ENCODE data around the gene RNF169. TPM values are rescaled to one million over a fixed set of nuclear protein-coding genes. Genes with fewer than 3 reads are reported as not detected.

RNF169 gene
- total RNA-seq, 4 donors from 2014 or later = 16.2 to 26.6 (median 20.6) TPM

- intact Hi-C loops (cut with DNase I) = no loop called here
- Histone ChIP-seq H3K9me3 (no peaks in the 10 kb centered on the region), H3K4me3 (no peak overlapping the region), H3K36me3 (no peaks in the 10 kb centered on the region), H3K4me1 (peaks cover 4 to 71% (median 60%) of the 10 kb centered on the region in 4 donors), H3K27ac (replicated peaks in 1 of 4) (no peak overlapping the region), H3K27me3 (no peaks in the 10 kb centered on the region)
- TF ChIP-seq EP300 (IDR thresholded peaks at IDR 0.05) = no peak
- TF ChIP-seq POLR2AphosphoS5 (IDR thresholded peaks at IDR 0.05) = no peak
- no peak for TF ChIP-seq CTCF (IDR thresholded peaks at IDR 0.05)
- no peak for TF ChIP-seq POLR2A (IDR thresholded peaks at IDR 0.05; ENCODE audit: low read depth)
- no peak for DNase-seq (ENCODE audit: extremely low spot score)
Observed at GRCh38 chr11:74776546-74776945, 27.9 kb downstream of the RNF169 start.

DNA sequence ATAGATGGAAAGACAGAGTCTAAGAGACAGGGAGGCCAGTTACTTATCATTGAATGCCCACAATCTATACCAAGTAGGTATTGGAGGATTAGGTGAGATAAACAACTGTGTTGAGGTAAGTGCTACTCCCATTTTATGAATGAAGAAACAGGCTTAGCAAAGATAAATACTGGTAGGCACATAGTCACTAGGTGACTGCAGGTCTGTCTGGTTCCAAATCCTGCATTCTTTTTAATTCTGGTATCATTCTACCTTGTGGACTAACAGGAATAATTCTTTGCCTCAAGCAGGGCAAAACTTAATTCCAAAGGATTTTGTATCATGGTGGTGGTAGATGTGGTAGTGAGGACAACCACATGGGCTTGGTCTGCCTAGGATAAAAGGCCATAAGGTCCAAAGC is 28.4 kb downstream of the RNF169 start:
- no peaks in the 10 kb centered on the region for H3K9me3 ChIP-seq
- intact Hi-C loops (cut with DNase I) = no loop called here
- H3K27ac ChIP-seq (replicated peaks in 1 of 4) = no peak overlapping the region
- H3K4me1 ChIP-seq = peaks cover 4 to 73% (median 64%) of the 10 kb centered on the region in 4 donors
- no peaks in the 10 kb centered on the region for H3K27me3 ChIP-seq
- TF ChIP-seq POLR2AphosphoS5 (IDR thresholded peaks at IDR 0.05) = no peak
- H3K36me3 ChIP-seq = no peaks in the 10 kb centered on the region
- no peak for DNase-seq (ENCODE audit: extremely low spot score)
- H3K4me3 ChIP-seq = no peak overlapping the region

GRCh38 chr11:74777877-74778276 is 29.2 kb downstream of the RNF169 start:
- no peak for DNase-seq (ENCODE audit: extremely low spot score)
- H3K4me3 ChIP-seq = no peak overlapping the region
- 29% methylated on average over 4 of the region's 4 CpGs for WGBS
- H3K27me3 ChIP-seq = no peaks in the 10 kb centered on the region
- no peaks in the 10 kb centered on the region for H3K9me3 ChIP-seq
- no peak for TF ChIP-seq POLR2AphosphoS5 (IDR thresholded peaks at IDR 0.05)
- no peak for TF ChIP-seq POLR2A (IDR thresholded peaks at IDR 0.05; ENCODE audit: low read depth)
- TF ChIP-seq EP300 (IDR thresholded peaks at IDR 0.05) = no peak
- no peak for TF ChIP-seq CTCF (IDR thresholded peaks at IDR 0.05)
- H3K4me1 ChIP-seq = peaks cover 4 to 73% (median 70%) of the 10 kb centered on the region in 4 donors
- no peaks in the 10 kb centered on the region for H3K36me3 ChIP-seq
- peak overlapping the region in 1 of 4 donors; percentile 7 for H3K27ac ChIP-seq (replicated peaks in 1 of 4)
- intact Hi-C loops (cut with DNase I) = no loop called here

DNA sequence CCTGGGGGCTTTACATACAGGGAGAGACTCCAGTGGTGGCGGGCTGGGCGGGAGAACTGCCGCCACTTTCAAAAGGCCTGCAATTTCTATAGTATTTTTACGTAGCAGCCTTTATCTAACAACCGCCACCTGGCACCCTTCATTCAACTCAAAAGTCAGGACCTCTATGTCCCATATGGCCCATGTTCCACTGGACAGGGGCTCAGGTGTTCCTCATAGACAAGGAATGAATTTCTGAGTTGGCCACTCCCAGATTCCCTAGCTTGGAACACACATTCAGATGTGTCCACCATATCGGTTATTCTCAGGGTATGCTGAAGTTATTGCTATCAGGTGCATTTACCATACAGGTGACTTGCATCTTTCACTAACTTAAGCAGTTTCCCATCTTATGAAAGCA is 29.9 kb downstream of the RNF169 start:
- no peak for DNase-seq (ENCODE audit: extremely low spot score)
- no peaks in the 10 kb centered on the region for H3K36me3 ChIP-seq
- H3K9me3 ChIP-seq = no peaks in the 10 kb centered on the region
- TF ChIP-seq POLR2A (IDR thresholded peaks at IDR 0.05; ENCODE audit: low read depth) (no peak), CTCF (IDR thresholded peaks at IDR 0.05) (no peak), POLR2AphosphoS5 (IDR thresholded peaks at IDR 0.05) (no peak), EP300 (IDR thresholded peaks at IDR 0.05) (no peak)
- H3K4me1 ChIP-seq = peaks cover 4 to 74% (median 71%) of the 10 kb centered on the region in 4 donors
- H3K4me3 ChIP-seq = no peak overlapping the region
- H3K27me3 ChIP-seq = no peaks in the 10 kb centered on the region
- intact Hi-C loops (cut with DNase I) = no loop called here
- 100% methylated on average over 6 of the region's 6 CpGs for WGBS
- H3K27ac ChIP-seq (replicated peaks in 1 of 4) = no peak overlapping the region

GRCh38 chr11:74780248-74781005 is 31.8 kb downstream of the RNF169 start:
- WGBS = 75% methylated on average over 4 of the region's 4 CpGs
- intact Hi-C loops (cut with DNase I) = no loop called here
- Histone ChIP-seq H3K27me3 (no peaks in the 10 kb centered on the region), H3K4me3 (no peak overlapping the region), H3K27ac (replicated peaks in 1 of 4) (no peak overlapping the region), H3K4me1 (peaks cover 4 to 83% (median 78%) of the 10 kb centered on the region in 4 donors), H3K9me3 (no peaks in the 10 kb centered on the region), H3K36me3 (no peaks in the 10 kb centered on the region)
- TF ChIP-seq EP300 (IDR thresholded peaks at IDR 0.05) (no peak), POLR2A (IDR thresholded peaks at IDR 0.05; ENCODE audit: low read depth) (no peak), CTCF (IDR thresholded peaks at IDR 0.05) (no peak), POLR2AphosphoS5 (IDR thresholded peaks at IDR 0.05) (no peak)
- DNase-seq (ENCODE audit: extremely low spot score) = no peak
